ENCODE results near the gene SLC6A6. TPM values are rescaled to one million over a fixed set of nuclear protein-coding genes. Genes with fewer than 3 reads are reported as not detected.

The SLC6A6 gene
- total and polyA plus RNA-seq, 11 donors, result 9.1 to 121 (median 34.9) TPM

GRCh38 chr3:14458434-14459275 is 56.2 kb downstream of the SLC6A6 start:
- intact Hi-C loops (cut with DNase I), result loop anchor here in 3 of 10 donors (5.0 to 10.0 kb wide), 3 partner anchors 54 to 564 kb away; partner anchors contain the start of gene SLC6A6 (in 3 of the 3)
- Histone ChIP-seq H3K27me3 (peaks cover 0 to 3% (median 0%) of the 10 kb centered on the region in 9 donors), H3K9me3 (no peaks in the 10 kb centered on the region), H3K36me3 (peaks cover 0 to 95% (median 20%) of the 10 kb centered on the region in 9 donors), H3K4me3 (no peak overlapping the region), H3K27ac (no peak overlapping the region), H3K4me1 (peaks cover 4 to 64% (median 35%) of the 10 kb centered on the region in 12 donors)
- DNase-seq, result peak in 1 of 5 donors; percentile 4
- TF ChIP-seq, protein P1, sequence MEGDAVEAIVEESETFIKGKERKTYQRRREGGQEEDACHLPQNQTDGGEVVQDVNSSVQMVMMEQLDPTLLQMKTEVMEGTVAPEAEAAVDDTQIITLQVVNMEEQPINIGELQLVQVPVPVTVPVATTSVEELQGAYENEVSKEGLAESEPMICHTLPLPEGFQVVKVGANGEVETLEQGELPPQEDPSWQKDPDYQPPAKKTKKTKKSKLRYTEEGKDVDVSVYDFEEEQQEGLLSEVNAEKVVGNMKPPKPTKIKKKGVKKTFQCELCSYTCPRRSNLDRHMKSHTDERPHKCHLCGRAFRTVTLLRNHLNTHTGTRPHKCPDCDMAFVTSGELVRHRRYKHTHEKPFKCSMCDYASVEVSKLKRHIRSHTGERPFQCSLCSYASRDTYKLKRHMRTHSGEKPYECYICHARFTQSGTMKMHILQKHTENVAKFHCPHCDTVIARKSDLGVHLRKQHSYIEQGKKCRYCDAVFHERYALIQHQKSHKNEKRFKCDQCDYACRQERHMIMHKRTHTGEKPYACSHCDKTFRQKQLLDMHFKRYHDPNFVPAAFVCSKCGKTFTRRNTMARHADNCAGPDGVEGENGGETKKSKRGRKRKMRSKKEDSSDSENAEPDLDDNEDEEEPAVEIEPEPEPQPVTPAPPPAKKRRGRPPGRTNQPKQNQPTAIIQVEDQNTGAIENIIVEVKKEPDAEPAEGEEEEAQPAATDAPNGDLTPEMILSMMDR (IDR thresholded peaks at IDR 0.05), result no peak
- TF ChIP-seq POLR2A (IDR thresholded peaks at IDR 0.05), result no peak
- WGBS, 4 donors, result 79 to 87% (median 85%) methylated on average over 11 of the region's 11 CpGs
- no peak for ATAC-seq

DNA sequence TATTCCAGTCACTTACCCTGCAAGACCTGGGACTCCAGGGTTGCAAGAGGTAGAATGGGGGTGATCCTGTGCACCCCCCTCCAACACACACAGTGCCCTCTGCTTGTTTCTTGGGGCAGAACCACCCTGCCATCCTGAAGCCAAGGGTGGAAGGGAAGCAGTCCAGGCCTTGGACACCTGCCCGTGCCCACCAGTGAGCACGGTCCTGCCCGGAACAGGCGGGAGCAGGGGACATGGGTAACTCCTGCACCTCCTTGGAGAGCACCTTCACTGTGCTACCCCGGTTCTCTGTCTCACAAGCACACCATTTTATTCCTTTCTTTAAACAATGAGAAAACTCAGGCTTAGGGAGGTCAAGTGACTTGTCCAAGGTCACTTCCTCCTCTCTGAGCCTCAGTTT is 57.0 kb downstream of the SLC6A6 start:
- peaks cover 0 to 56% (median 28%) of the 10 kb centered on the region in 12 donors for H3K4me1 ChIP-seq
- DNase-seq (peak in 2 of 5 donors; percentile 17 to 36), ATAC-seq (no peak)
- TF ChIP-seq POLR2A (IDR thresholded peaks at IDR 0.05), result no peak
- TF ChIP-seq, protein P1 (IDR thresholded peaks at IDR 0.05), result no peak
- peaks cover 0 to 8% (median 0%) of the 10 kb centered on the region in 9 donors for H3K27me3 ChIP-seq
- intact Hi-C loops (cut with DNase I), result loop anchor here in 3 of 10 donors (5.0 to 10.0 kb wide), 3 partner anchors 55 to 565 kb away; partner anchors contain the start of gene SLC6A6 (in 3 of the 3)
- no peak overlapping the region for H3K4me3 ChIP-seq
- no peaks in the 10 kb centered on the region for H3K9me3 ChIP-seq
- no peak overlapping the region for H3K27ac ChIP-seq
- 85 to 96% (median 91%) methylated on average over 5 of the region's 5 CpGs for WGBS, 4 donors
- H3K36me3 ChIP-seq, result peaks cover 0 to 96% (median 21%) of the 10 kb centered on the region in 9 donors

- peaks cover 0 to 96% (median 24%) of the 10 kb centered on the region in 9 donors for H3K36me3 ChIP-seq
- no peak overlapping the region for H3K4me3 ChIP-seq
- H3K27me3 ChIP-seq, result peaks cover 0 to 8% (median 0%) of the 10 kb centered on the region in 9 donors
- TF ChIP-seq POLR2A (IDR thresholded peaks at IDR 0.05), result no peak
- TF ChIP-seq, protein P1 (IDR thresholded peaks at IDR 0.05), result no peak
- H3K27ac ChIP-seq, result peak overlapping the region in 2 of 12 donors; percentile 16 to 47
- peaks cover 0 to 56% (median 26%) of the 10 kb centered on the region in 12 donors for H3K4me1 ChIP-seq
- 73 to 93% (median 82%) methylated on average over 3 of the region's 3 CpGs for WGBS, 4 donors
- H3K9me3 ChIP-seq, result no peaks in the 10 kb centered on the region
- DNase-seq (peak in 2 of 5 donors; percentile 3 to 4), ATAC-seq (no peak)
- intact Hi-C loops (cut with DNase I), result loop anchor here in 9 of 10 donors (2.0 to 10.0 kb wide), 9 partner anchors 21 to 805 kb away; partner anchors contain the start of gene SLC6A6 (in 6 of the 9)
These were observed 57.4 kb downstream of the SLC6A6 start for GRCh38 chr3:14459787-14460186.
